SK-N-SH (cell line): ENCODE results near the gene NUP50. TPM values are rescaled to one million over a fixed set of nuclear protein-coding genes. Genes with fewer than 3 reads are reported as not detected.

Experiments
- CTCF ChIA-PET: fragments of 300-600, 350-600 bp; formaldehyde crosslinking; extraction: SDS; loops from one replicate; lab custom pipeline; 2021; lab: Yijun Ruan, JAX
- POLR2A ChIA-PET: fragments of 350-600 bp; sonication (Branson Sonifier 250); formaldehyde crosslinking; extraction: SDS; loops from one replicate; lab custom pipeline; 2020; ENCODE audit warnings: antibody characterized with exemption, inconsistent platforms; lab: Yijun Ruan, JAX
- DNase-seq: peaks from one replicate; pipeline ENCODE4 v3.0.0; 2012
- H2AFZ ChIP-seq: fragments of 200-600 bp; sonication (generic); 2 replicates; pipeline ENCODE4 v1.8.1; 2016; ENCODE audit warnings: antibody characterized with exemption, mild to moderate bottlenecking, low read depth
- H3F3A ChIP-seq: fragments of 200-600 bp; sonication (generic); replicated peaks from 2 replicates; pipeline ENCODE3; 2016; ENCODE audit warnings: antibody characterized with exemption, mild to moderate bottlenecking; ENCODE audit not compliant: insufficient read depth
- H3K27ac ChIP-seq, 2 experiments: fragments of 200-500 bp in 1 of 2; fragments of 200-600 bp in 1 of 2; sonication (Bioruptor generic) in 1 of 2; sonication (generic), shearing (Covaris generic) in 1 of 2; 2 replicates each; pipeline versions ENCODE4 v1.5.1 to v1.6.1; 2014 to 2016; ENCODE audit warnings: low read depth in 2 of 2, inconsistent platforms in 1 of 2, low read length in 1 of 2, mild to moderate bottlenecking in 1 of 2, mixed read lengths in 1 of 2
- H3K27me3 ChIP-seq: fragments of 200-600 bp; sonication (generic), shearing (Covaris generic); 2 replicates; pipeline ENCODE4 v1.6.1; 2016; ENCODE audit warnings: mixed run types; ENCODE audit not compliant: insufficient read depth
- H3K36me3 ChIP-seq, 2 experiments: fragments of 200-500 bp in 1 of 2; fragments of 200-600 bp in 1 of 2; sonication (Bioruptor generic) in 1 of 2; sonication (generic) in 1 of 2; replicated peaks in 1 of 2; 2 replicates each; pipeline versions ENCODE3 to v1.5.1; 2014 to 2016; ENCODE audit warnings: low read length in 1 of 2, mild to moderate bottlenecking in 1 of 2; ENCODE audit not compliant: insufficient read depth in 2 of 2, control insufficient read depth in 1 of 2
- H3K4me1 ChIP-seq, 2 experiments: fragments of 200-500 bp in 1 of 2; fragments of 200-600 bp in 1 of 2; sonication (Bioruptor generic) in 1 of 2; sonication (generic), shearing (Covaris generic) in 1 of 2; 2 replicates each; pipeline versions ENCODE4 v1.5.1 to v1.6.1; 2014 to 2016; ENCODE audit warnings: low read depth in 1 of 2, low read length in 1 of 2, mixed run types in 1 of 2; ENCODE audit not compliant: insufficient read depth in 2 of 2, control insufficient read depth in 1 of 2
- H3K4me2 ChIP-seq: fragments of 200-600 bp; sonication (generic), shearing (Covaris generic); 2 replicates; pipeline ENCODE4 v1.6.1; 2017; ENCODE audit warnings: mixed run types
- H3K4me3 ChIP-seq, 2 experiments: fragments of 200-500 bp in 1 of 2; fragments of 200-600 bp in 1 of 2; sonication (Bioruptor generic) in 1 of 2; sonication (generic), shearing (Covaris generic) in 1 of 2; 2 replicates each; pipeline versions ENCODE4 v1.5.1 to v1.8.1; 2014 to 2016; ENCODE audit warnings: low read depth in 2 of 2, inconsistent platforms in 1 of 2, low read length in 1 of 2, mild to moderate bottlenecking in 1 of 2, mixed read lengths in 1 of 2, moderate library complexity in 1 of 2
- H3K79me2 ChIP-seq: fragments of 200-600 bp; sonication (generic); 2 replicates; pipeline ENCODE4 v1.8.1; 2017; ENCODE audit warnings: mild to moderate bottlenecking; ENCODE audit not compliant: insufficient read depth
- H3K9ac ChIP-seq: fragments of 200-600 bp; sonication (generic); 2 replicates; pipeline ENCODE4 v1.6.1; 2017; ENCODE audit warnings: mixed run types
- H3K9me2 ChIP-seq: fragments of 200-600 bp; sonication (generic); 2 replicates; pipeline ENCODE4 v1.6.1; 2017; ENCODE audit warnings: mixed run types
- H3K9me3 ChIP-seq: fragments of 200-600 bp; sonication (generic); 2 replicates; pipeline ENCODE4 v1.6.1; 2017; ENCODE audit warnings: mixed run types, mild to moderate bottlenecking, moderate library complexity
- H4K20me1 ChIP-seq: fragments of 200-600 bp; sonication (generic); 2 replicates; pipeline ENCODE4 v1.6.1; 2017; ENCODE audit warnings: mild to moderate bottlenecking, mixed run types; ENCODE audit not compliant: insufficient read depth
- CTCF ChIP-seq: fragments of 200-600 bp; sonication (generic); IDR thresholded peaks from 2 replicates; pipeline ENCODE4 v1.6.1; 2017; ENCODE audit warnings: antibody characterized with exemption, mild to moderate bottlenecking, moderate library complexity
- EZH2phosphoT487 ChIP-seq: fragments of 200-600 bp; sonication (generic); IDR thresholded peaks from 2 replicates; pipeline ENCODE4 v1.6.1; 2017; ENCODE audit warnings: low read depth, mixed run types, mild to moderate bottlenecking, antibody characterized with exemption, moderate library complexity, borderline replicate concordance
- FOSL2 ChIP-seq: IDR thresholded peaks from 2 replicates; pipeline ENCODE4 v1.4.0; 2012; ENCODE audit warnings: low read depth, mild to moderate bottlenecking, moderate library complexity, borderline replicate concordance
- GABPA ChIP-seq: IDR thresholded peaks from 2 replicates; pipeline ENCODE4 v1.4.0; 2012; ENCODE audit warnings: low read depth, mild to moderate bottlenecking
- JUND ChIP-seq: IDR thresholded peaks from 2 replicates; pipeline ENCODE4 v1.4.0; 2012
- MAX ChIP-seq: IDR thresholded peaks from 2 replicates; pipeline ENCODE4 v1.4.0; 2012; ENCODE audit warnings: low read depth
- RAD21 ChIP-seq: IDR thresholded peaks from 2 replicates; pipeline ENCODE4 v1.6.1; 2012; ENCODE audit warnings: mild to moderate bottlenecking, low read length
- REST ChIP-seq: IDR thresholded peaks from 2 replicates; pipeline ENCODE4 v1.6.1; 2012; ENCODE audit warnings: mild to moderate bottlenecking, low read depth, low read length, moderate library complexity
- RXRA ChIP-seq: IDR thresholded peaks from 2 replicates; pipeline ENCODE4 v1.4.0; 2012; ENCODE audit warnings: low read depth, mild to moderate bottlenecking, borderline replicate concordance
- SIN3A ChIP-seq: IDR thresholded peaks from 2 replicates; pipeline ENCODE4 v1.6.1; 2012; ENCODE audit warnings: low read depth, mild to moderate bottlenecking, low read length, moderate library complexity, borderline replicate concordance
- SMC3 ChIP-seq: IDR thresholded peaks from 2 replicates; pipeline ENCODE4 v1.6.1; 2012; ENCODE audit warnings: low read depth, low read length, improper control_type of control experiment
- TEAD4 ChIP-seq: IDR thresholded peaks from 2 replicates; pipeline ENCODE4 v1.4.0; 2012; ENCODE audit warnings: mild to moderate bottlenecking, borderline replicate concordance; ENCODE audit not compliant: insufficient read depth
- YY1 ChIP-seq: IDR thresholded peaks from 2 replicates; pipeline ENCODE4 v1.4.0; 2012; ENCODE audit warnings: low read depth, mild to moderate bottlenecking
- ZBTB33 ChIP-seq: IDR thresholded peaks from 2 replicates; pipeline ENCODE4 v1.4.0; 2012; ENCODE audit warnings: low read depth, borderline replicate concordance
- WGBS: methylation state at CpG from one replicate; pipeline ENCODE4 v1.1.6; 2017; ENCODE audit warnings: low lambda C conversion rate; 5-methylcytosine and 5-hydroxymethylcytosine counted together
- polyA plus RNA-seq, 3 experiments: library from polyadenylated mRNA; depleted of rRNA; stranded (reverse); fragments of >200 nt; gene quantifications; 2 replicates each; pipeline ENCODE4 v1.2.3, GENCODE V29; 2012
- TF ChIP-seq, protein P1 (sequence below): fragments of 150-350 bp; IDR thresholded peaks from 2 replicates; pipeline ENCODE4 v1.6.1; 2016; ENCODE audit warnings: mild to moderate bottlenecking, low read depth, low read length
- TF ChIP-seq, protein P2 (sequence below): IDR thresholded peaks from 2 replicates; pipeline ENCODE4 v1.4.0; 2012; ENCODE audit warnings: low read depth, borderline replicate concordance

Gene NUP50
- polyA plus RNA-seq, 1 of the 3 experiments (the other 2 are of a cell fraction): 4.7 TPM

- TF ChIP-seq YY1 (no peak), RAD21 (no peak), GABPA (no peak), FOSL2 (no peak), MAX (no peak), REST (no peak), SMC3 (no peak), SIN3A (no peak), JUND (no peak), CTCF (no peak), EZH2phosphoT487 (no peak), RXRA (no peak), ZBTB33 (no peak), TEAD4 (no peak)
- TF ChIP-seq, protein P1, sequence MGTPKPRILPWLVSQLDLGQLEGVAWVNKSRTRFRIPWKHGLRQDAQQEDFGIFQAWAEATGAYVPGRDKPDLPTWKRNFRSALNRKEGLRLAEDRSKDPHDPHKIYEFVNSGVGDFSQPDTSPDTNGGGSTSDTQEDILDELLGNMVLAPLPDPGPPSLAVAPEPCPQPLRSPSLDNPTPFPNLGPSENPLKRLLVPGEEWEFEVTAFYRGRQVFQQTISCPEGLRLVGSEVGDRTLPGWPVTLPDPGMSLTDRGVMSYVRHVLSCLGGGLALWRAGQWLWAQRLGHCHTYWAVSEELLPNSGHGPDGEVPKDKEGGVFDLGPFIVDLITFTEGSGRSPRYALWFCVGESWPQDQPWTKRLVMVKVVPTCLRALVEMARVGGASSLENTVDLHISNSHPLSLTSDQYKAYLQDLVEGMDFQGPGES: no peak
- TF ChIP-seq, protein P2, sequence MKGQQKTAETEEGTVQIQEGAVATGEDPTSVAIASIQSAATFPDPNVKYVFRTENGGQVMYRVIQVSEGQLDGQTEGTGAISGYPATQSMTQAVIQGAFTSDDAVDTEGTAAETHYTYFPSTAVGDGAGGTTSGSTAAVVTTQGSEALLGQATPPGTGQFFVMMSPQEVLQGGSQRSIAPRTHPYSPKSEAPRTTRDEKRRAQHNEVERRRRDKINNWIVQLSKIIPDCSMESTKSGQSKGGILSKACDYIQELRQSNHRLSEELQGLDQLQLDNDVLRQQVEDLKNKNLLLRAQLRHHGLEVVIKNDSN: no peak
- WGBS: 98% methylated on average over 6 of the region's 7 CpGs
- H3K27ac ChIP-seq: no peak overlapping the region
- H3K36me3 ChIP-seq: peaks cover 5 to 46% of the 10 kb centered on the region in 2 experiments
- no peak overlapping the region for H2AFZ ChIP-seq
- H3K4me2 ChIP-seq: no peak overlapping the region
- H4K20me1 ChIP-seq: 0 out of 2 replicates have a peak, but pooled peaks cover under 1% of the 10 kb centered on the region
- no peak for DNase-seq
- no peaks in the 10 kb centered on the region for H3F3A ChIP-seq
- CTCF ChIA-PET: interaction anchor here (0.9 to 3.2 kb wide), 2 partner anchors 10 to 13 kb away, joined by 3 to 13 read pairs; no protein-coding TSS in a partner anchor
- H3K79me2 ChIP-seq: no peaks in the 10 kb centered on the region
- no peaks in the 10 kb centered on the region; a peak in 1 of 4 replicates for H3K4me1 ChIP-seq
- no peak overlapping the region for H3K4me3 ChIP-seq
- no peaks in the 10 kb centered on the region for H3K27me3 ChIP-seq
- no peak overlapping the region for H3K9ac ChIP-seq
- no peaks in the 10 kb centered on the region for H3K9me2 ChIP-seq
- no peaks in the 10 kb centered on the region for H3K9me3 ChIP-seq
- POLR2A ChIA-PET: no interaction called here
Measured at GRCh38 chr22:45195616-45196015, 31.9 kb downstream of the NUP50 start.
